K562 (cell line): ENCODE results near the gene TUSC7. TPM values are rescaled to one million over a fixed set of nuclear protein-coding genes. Genes with fewer than 3 reads are reported as not detected.

Experiments used
- ATAC-seq: fragments of 200-7000 bp; cut with Tn5 transposase; 3 replicates; pipeline ENCODE4 v1.9.1; 2020; ENCODE audit warnings: moderate library complexity
- BruUV-seq: library from RNA; stranded (reverse); fragments of 400-500 nt; replicated peaks from 2 replicates; lab custom pipeline; 2021; lab: Mats Ljungman, UMichigan
- CTCF ChIA-PET: fragments of 300-600 bp; formaldehyde crosslinking; extraction: SDS; loops from one replicate; lab custom pipeline; 2021; ENCODE audit warnings: low intra/inter-chr PET ratio; lab: Yijun Ruan, JAX
- POLR2A ChIA-PET: fragments of 300-600, 350-650 bp; sonication (Branson Sonifier 250); formaldehyde crosslinking; extraction: SDS; loops from one replicate; lab custom pipeline; 2021; ENCODE audit warnings: antibody characterized with exemption, inconsistent platforms; lab: Yijun Ruan, JAX
- DNase-seq, 4 experiments: peaks; one replicate each; pipeline versions ENCODE4 v3.0.0 to v3.0.0-alpha.2; 2011 to 2018; ENCODE audit warnings: low spot score in 3 of 4, mixed read lengths in 3 of 4; ENCODE audit errors: extremely low read depth in 1 of 4
- FAIRE-seq: peaks from 2 replicates; lab custom pipeline; 2011; peaks lifted over from hg19 to GRCh38; lab: Jason Lieb, UNC
- H2AFZ ChIP-seq: 2 replicates; pipeline ENCODE4 v1.6.0; 2011; ENCODE audit warnings: low read depth, low read length, control low read depth, inconsistent platforms
- H3K27ac ChIP-seq: fragments of 200-600 bp; 3 replicates; pipeline ENCODE4 v1.8.0; 2011; ENCODE audit warnings: low read depth, mild to moderate bottlenecking, control low read depth, inconsistent platforms, low read length, moderate library complexity, mixed read lengths; ENCODE audit errors: extremely low read depth
- H3K27me3 ChIP-seq, 2 experiments: fragments of 300-600 bp in 1 of 2; 2 replicates in 1 of 2; 3 replicates in 1 of 2; pipeline versions ENCODE4 v1.6.0 to v1.8.0; 2011; ENCODE audit warnings: inconsistent platforms in 2 of 2, low read length in 2 of 2, mild to moderate bottlenecking in 1 of 2, mixed read lengths in 1 of 2, moderate library complexity in 1 of 2; ENCODE audit not compliant: control insufficient read depth in 2 of 2, insufficient read depth in 2 of 2
- H3K36me3 ChIP-seq: fragments of 300-600 bp; 3 replicates; pipeline ENCODE4 v1.8.0; 2011; ENCODE audit warnings: mild to moderate bottlenecking, low read length, inconsistent platforms; ENCODE audit not compliant: control insufficient read depth, insufficient read depth
- H3K4me1 ChIP-seq, 2 experiments: fragments of 200-600 bp in 1 of 2; replicated peaks in 1 of 2; 2 replicates in 1 of 2; 3 replicates in 1 of 2; pipeline versions ENCODE4 v1.5.1 to v1.8.0; 2011; ENCODE audit warnings: inconsistent platforms in 2 of 2, low read length in 2 of 2, mild to moderate bottlenecking in 1 of 2, mixed read lengths in 1 of 2, moderate library complexity in 1 of 2; ENCODE audit not compliant: control insufficient read depth in 2 of 2, insufficient read depth in 2 of 2
- H3K4me2 ChIP-seq: 2 replicates; pipeline ENCODE4 v1.6.1; 2011; ENCODE audit warnings: low read length, control low read depth, inconsistent platforms, mixed read lengths; ENCODE audit not compliant: insufficient read depth
- H3K4me3 ChIP-seq: fragments of 200-600 bp; sonication (generic), shearing (Covaris generic); 2 replicates; pipeline ENCODE4 v1.5.1; 2016; ENCODE audit warnings: control low read depth, inconsistent platforms
- H3K79me2 ChIP-seq: fragments of 200-600 bp; 3 replicates; pipeline ENCODE4 v1.8.0; 2011; ENCODE audit warnings: low read length, inconsistent platforms; ENCODE audit not compliant: control insufficient read depth, insufficient read depth
- H3K9ac ChIP-seq, 2 experiments: 2 replicates each; pipeline versions ENCODE4 v1.6.0 to v1.6.1; 2011; ENCODE audit warnings: low read depth in 2 of 2, low read length in 2 of 2, control low read depth in 1 of 2, inconsistent platforms in 1 of 2, mild to moderate bottlenecking in 1 of 2, mixed read lengths in 1 of 2; ENCODE audit not compliant: insufficient read depth in 1 of 2
- H3K9me1 ChIP-seq: one replicate; pipeline ENCODE4 v1.6.0; 2011; ENCODE audit warnings: inconsistent platforms, mild to moderate bottlenecking, low read length, moderate library complexity; ENCODE audit not compliant: control insufficient read depth, insufficient read depth
- H3K9me3 ChIP-seq: replicated peaks from 2 replicates; pipeline ENCODE4 v1.5.1; 2011; ENCODE audit warnings: low read depth, low read length, inconsistent platforms; ENCODE audit not compliant: control insufficient read depth, insufficient read depth
- H4K20me1 ChIP-seq: replicated peaks from 2 replicates; pipeline ENCODE4 v1.6.1; 2011; ENCODE audit warnings: low read length, inconsistent platforms, mixed read lengths; ENCODE audit not compliant: control insufficient read depth, insufficient read depth
- MAFF ChIP-seq: IDR thresholded peaks from 2 replicates; pipeline ENCODE4 v1.6.1; 2012; ENCODE audit warnings: low read length, improper control_type of control experiment
- MBD2 ChIP-seq: sonication (generic); IDR thresholded peaks from 2 replicates; pipeline ENCODE4 v1.6.1; 2016; ENCODE audit warnings: low read depth, borderline replicate concordance
- MECOM ChIP-seq: fragments of 250-450 bp; sonication (Bioruptor Pico); IDR thresholded peaks from 2 replicates; pipeline ENCODE4 v1.8.0; 2022; ENCODE audit warnings: inconsistent platforms
- WGBS: fragments of 100-300 bp; shearing (Covaris generic); methylation state at CpG from one replicate; pipeline ENCODE4 v1.1.6; 2016; ENCODE audit warnings: low coverage, mixed read lengths; ENCODE audit not compliant: insufficient coverage; ENCODE audit errors: missing lambda C conversion rate; 5-methylcytosine and 5-hydroxymethylcytosine counted together
- in situ Hi-C: fragments of 300-500 bp; cut with MboI; formaldehyde crosslinking; loops from 4 replicates; pipeline ENCODE4 v1.15.0; 2018; ENCODE audit warnings: inconsistent platforms, mixed read lengths
- intact Hi-C: fragments of 100-400 bp; cut with micrococcal nuclease; formaldehyde crosslinking; loops from 2 replicates; pipeline ENCODE4 v1.14.2; 2022
- polyA plus RNA-seq, 8 experiments: library from polyadenylated mRNA; depleted of rRNA in 4 of 8; stranded (reverse) in 5 of 8; unstranded in 3 of 8; fragments of >200 nt; fragmentation: Nextera tagmentation in 2 of 8; fragmentation: Illumina TruSeq in 1 of 8; extraction: Ambion mirVana in 2 of 8; extraction: Trizol in 1 of 8; gene quantifications; 2 replicates each; pipeline versions ENCODE4 v1.2.1 to v1.2.3, GENCODE V29; 2011 to 2014; ENCODE audit warnings: inconsistent platforms in 1 of 8, missing spikeins in 1 of 8
- total RNA-seq, 7 experiments: library from RNA; depleted of rRNA in 6 of 7; stranded (reverse); fragments of >200 nt in 6 of 7; fragmentation: Illumina TruSeq in 2 of 7; extraction: Trizol in 2 of 7; gene quantifications; 2 replicates each; pipeline versions ENCODE4 v1.2.1 to v1.2.3, GENCODE V29; 2011 to 2021; ENCODE audit warnings: low replicate concordance in 1 of 7
- TF ChIP-seq, protein P1 (sequence below): fragments of 250-450 bp; sonication (Bioruptor Pico); IDR thresholded peaks from 2 replicates; pipeline ENCODE4 v1.5.1; 2021; ENCODE audit warnings: mild to moderate bottlenecking

Gene TUSC7
- total and polyA plus RNA-seq, 9 of the 15 experiments (the other 6 are each of a cell fraction or from before 2014, with no cell fraction given): not detected

DNA sequence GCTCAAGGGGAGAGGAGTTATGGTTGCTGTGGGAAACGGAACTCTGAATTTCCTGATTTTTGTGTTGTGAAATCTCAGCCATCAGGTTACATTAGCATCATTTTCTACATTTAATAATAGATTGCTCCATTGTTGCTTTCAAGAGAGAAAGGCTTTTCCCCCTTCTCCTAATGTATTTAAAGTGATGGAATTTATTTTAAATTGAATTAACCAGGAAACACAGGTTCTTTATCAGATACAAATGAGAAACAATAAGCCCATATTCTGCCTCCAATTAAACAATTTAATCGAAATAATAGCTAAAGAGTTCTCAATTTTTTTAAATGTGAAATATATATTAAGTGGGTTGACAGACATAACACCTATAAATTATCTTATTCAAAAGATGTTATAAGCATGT is 30.1 kb downstream of the TUSC7 start (continued):
- TF ChIP-seq, protein P1, sequence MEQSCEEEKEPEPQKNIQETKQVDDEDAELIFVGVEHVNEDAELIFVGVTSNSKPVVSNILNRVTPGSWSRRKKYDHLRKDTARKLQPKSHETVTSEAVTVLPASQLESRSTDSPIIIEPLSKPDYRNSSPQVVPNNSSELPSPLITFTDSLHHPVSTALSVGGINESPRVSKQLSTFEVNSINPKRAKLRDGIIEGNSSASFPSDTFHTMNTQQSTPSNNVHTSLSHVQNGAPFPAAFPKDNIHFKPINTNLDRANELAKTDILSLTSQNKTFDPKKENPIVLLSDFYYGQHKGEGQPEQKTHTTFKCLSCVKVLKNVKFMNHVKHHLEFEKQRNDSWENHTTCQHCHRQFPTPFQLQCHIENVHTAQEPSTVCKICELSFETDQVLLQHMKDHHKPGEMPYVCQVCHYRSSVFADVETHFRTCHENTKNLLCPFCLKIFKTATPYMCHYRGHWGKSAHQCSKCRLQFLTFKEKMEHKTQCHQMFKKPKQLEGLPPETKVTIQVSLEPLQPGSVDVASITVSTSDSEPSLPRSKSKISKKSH (CRISPR knock-in tag): no peak
- no peak for TF ChIP-seq MBD2

DNA sequence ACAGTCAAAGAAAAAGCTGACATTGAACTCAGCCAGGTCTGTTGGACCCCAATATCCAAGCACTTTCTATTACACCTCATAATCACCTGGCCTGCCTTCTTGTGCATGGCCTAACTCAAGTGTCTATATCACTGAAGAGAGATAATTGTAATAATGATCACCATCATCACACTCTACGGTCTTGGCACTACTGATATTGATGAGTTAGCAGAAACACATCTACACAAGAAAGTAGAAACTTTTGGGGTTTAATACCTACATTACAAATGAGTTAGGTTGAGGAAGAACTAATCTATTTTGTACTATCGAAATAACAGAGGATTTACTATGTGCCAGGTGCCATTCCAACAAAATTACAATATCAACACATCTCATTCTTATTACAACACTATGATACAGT is 30.7 kb downstream of the TUSC7 start:
- Histone ChIP-seq H3K4me3 (no peak overlapping the region), H3K36me3 (no peaks in the 10 kb centered on the region), H3K4me1 (no peaks in the 10 kb centered on the region), H3K9me1 (no peaks in the 10 kb centered on the region), H3K9ac (no peak overlapping the region), H3K27me3 (no peaks in the 10 kb centered on the region), H2AFZ (no peak overlapping the region), H4K20me1 (no peaks in the 10 kb centered on the region), H3K9me3 (no peaks in the 10 kb centered on the region), H3K27ac (no peak overlapping the region), H3K4me2 (no peak overlapping the region), H3K79me2 (no peaks in the 10 kb centered on the region)
- POLR2A ChIA-PET: no interaction called here
- BruUV-seq: no TSS peak
- DNase-seq (no peak), FAIRE-seq (no peak), ATAC-seq (no peak)
- peak; percentile 12; the same call in 1 of the 2 replicates for TF ChIP-seq MAFF
- no peak for TF ChIP-seq MECOM (CRISPR knock-in tag)
- intact Hi-C loops (no loop called here), in situ Hi-C loops (no loop called here)
- CTCF ChIA-PET: no interaction called here
- WGBS: 0% methylated on average over 2 of the region's 2 CpGs
